Uterus (tissue), 2 donors: ENCODE data around the gene LRRN1.

Source experiments
- POLR2A ChIP-seq, 2 donors: fragments of 450-650 bp; IDR thresholded peaks; one replicate each; pipeline ENCODE4 v1.6.1; 2016; ENCODE audit warnings: antibody characterized with exemption in 2 of 2, mild to moderate bottlenecking in 1 of 2, moderate library complexity in 1 of 2
- TF ChIP-seq, protein P1 (sequence below), 4 experiments: fragments of 200-600 bp in 2 of 4; fragments of 450-650 bp in 2 of 4; sonication (generic) in 2 of 4; IDR thresholded peaks; one replicate each; pipeline ENCODE4 v1.5.1; 2016 to 2019; ENCODE audit warnings: antibody characterized with exemption in 4 of 4, mild to moderate bottlenecking in 2 of 4, moderate library complexity in 1 of 4

DNA sequence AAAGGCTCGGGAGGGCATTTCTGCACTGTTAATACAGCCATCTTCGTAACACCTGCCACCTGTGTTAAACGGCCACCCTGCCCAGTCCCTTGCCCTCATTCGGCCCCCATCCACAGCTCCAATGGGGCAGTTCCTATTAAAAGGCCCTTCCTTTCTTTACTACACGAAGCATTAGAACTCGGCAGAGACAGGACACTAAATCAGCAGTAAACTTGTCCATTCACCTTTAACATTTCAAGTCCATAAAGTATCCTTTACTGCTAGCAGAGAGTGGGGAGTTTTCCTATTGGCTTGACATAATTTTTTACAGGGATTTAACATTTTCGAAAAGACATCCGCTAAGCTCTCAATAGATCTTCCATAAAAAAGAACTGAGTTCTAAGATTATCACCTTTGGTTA is 76.3 kb downstream of the LRRN1 start:
- TF ChIP-seq, protein P1, sequence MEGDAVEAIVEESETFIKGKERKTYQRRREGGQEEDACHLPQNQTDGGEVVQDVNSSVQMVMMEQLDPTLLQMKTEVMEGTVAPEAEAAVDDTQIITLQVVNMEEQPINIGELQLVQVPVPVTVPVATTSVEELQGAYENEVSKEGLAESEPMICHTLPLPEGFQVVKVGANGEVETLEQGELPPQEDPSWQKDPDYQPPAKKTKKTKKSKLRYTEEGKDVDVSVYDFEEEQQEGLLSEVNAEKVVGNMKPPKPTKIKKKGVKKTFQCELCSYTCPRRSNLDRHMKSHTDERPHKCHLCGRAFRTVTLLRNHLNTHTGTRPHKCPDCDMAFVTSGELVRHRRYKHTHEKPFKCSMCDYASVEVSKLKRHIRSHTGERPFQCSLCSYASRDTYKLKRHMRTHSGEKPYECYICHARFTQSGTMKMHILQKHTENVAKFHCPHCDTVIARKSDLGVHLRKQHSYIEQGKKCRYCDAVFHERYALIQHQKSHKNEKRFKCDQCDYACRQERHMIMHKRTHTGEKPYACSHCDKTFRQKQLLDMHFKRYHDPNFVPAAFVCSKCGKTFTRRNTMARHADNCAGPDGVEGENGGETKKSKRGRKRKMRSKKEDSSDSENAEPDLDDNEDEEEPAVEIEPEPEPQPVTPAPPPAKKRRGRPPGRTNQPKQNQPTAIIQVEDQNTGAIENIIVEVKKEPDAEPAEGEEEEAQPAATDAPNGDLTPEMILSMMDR (IDR thresholded peaks at IDR 0.05) = no peak
- no peak for TF ChIP-seq POLR2A (IDR thresholded peaks at IDR 0.05)
